NCI-H345 treated with DMSO at 0.1 percent for 48 hours (cell line): ENCODE data around the gene CYFIP2.

Source experiments
- DNase-seq: peaks from one replicate; lab custom pipeline; 2025; ENCODE audit not compliant: unreplicated experiment; lab: John Stamatoyannopoulos, UW

The CYFIP2 gene

DNA sequence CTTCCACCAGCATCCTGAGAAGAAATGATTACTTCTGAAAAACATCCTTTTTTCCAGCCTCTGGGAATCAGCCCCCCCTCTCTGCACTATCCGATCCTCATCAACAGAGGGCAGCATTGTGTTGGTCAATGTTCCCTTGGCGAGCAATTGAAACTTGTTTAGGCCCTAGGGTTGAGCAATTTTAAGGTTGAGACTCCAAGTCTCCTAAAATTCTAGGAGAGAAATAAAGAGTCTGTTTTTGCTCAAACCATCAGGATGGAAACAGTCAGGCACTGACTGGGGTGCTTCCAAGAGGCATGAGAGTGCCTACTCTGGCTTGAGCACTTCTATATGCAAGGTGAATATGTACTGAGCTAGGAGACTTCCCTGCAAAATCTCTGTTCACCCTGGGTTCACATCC, 12.4 kb upstream of the CYFIP2 start:
- no peak for DNase-seq

DNA sequence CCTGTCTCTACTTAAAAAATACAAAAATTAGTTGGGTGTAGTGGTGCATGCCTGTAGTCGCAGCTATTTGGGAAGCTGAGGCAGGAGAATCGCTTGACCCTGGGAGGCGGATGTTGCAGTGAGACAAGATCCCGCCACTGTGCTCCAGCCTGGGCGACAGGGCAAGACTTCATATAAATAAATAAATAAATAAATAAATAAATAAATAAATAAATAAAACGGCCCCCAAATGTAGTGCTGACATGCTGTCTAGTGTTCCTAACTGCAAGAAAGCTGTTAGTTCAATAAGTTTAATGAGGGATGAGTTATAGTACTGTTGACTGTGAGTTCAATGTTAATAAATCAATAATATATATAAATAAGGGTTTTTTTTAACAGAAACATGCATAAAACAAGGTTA, 7.5 kb upstream of the CYFIP2 start:
- DNase-seq, result no peak

DNA sequence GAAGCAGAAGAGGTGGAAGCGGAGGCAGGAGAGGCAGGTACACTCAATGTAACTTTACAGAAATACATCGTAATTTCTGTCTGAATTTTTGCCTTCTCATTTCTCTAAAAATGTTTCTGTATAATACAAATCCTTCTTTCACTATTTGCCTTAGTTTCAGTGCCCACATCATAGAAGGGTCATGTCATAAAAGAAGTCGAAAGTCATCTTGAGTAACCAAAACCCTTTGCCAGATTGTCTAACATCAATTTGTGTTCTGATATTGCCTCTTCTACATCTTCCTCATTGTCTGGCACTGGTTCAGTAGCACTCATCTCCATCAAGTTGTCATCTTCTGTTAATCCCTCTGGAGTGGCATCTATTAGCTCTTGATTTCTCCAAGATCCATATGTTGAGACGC, 6.2 kb upstream of the CYFIP2 start:
- no peak for DNase-seq

DNA sequence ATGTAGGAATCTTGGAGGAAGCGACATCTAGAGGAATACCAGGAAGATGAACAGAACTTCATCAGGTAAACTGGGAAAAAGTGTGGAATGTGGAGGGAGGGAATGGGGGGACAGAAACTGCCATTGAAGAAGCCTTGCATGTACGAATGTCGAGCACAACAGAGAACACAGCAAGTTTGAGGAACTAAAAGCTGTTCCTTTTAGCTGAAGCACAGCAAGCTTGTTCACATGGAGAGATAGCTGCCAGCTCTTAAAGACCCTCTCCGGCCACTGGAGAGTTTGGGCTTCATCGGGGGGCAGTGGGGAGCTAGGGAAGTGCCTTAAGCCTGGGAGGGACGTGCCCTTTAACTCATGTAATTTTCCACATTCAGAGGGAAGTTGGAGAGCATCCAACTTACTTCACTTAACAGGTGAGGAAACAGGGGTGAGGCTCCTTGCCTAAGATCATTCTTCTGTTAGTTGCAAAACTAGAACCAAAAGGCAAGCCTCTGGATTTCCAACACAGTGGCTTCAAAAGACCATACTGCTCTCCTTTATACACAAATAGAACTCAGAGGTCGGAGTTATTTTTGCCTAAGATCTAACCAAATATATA, 2.3 kb upstream of the CYFIP2 start:
- DNase-seq, result no peak

DNA sequence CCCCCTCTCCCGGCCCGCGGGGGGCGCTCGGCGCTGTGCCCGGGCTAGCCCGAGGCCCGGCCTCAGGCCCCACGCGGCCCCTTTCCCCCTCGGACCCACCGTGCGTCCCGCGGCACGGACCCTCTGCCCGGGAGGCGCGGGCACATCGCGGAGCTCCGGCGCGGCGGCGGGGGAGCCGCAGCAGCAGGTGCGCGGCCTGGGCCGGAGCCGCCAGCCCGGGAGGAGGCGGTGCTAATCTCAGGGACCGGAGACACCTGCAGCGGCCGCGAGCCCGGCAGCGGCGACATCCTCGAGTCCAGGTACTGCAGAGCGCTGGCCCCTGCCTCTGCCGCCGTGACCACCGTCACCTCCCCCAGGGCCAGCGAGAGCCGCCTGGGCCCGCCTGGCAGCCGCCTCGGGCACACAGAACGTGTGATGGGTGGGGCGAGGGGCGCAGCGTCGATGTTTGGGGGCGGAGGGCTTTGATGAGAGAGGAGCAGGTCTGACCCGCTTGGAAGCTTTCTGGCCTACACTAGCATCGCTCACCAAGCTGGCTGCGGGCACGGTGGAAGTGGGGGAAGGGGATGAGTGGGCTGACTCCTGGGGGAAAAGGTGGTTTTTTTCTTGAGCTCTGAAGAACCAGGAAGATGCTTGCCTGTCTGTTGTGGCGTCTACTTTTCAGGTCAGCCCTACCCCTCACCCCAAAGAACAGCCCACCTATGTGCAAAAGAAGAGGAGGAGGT, 524 bp downstream of the CYFIP2 start:
- DNase-seq, result peak; percentile 6

DNA sequence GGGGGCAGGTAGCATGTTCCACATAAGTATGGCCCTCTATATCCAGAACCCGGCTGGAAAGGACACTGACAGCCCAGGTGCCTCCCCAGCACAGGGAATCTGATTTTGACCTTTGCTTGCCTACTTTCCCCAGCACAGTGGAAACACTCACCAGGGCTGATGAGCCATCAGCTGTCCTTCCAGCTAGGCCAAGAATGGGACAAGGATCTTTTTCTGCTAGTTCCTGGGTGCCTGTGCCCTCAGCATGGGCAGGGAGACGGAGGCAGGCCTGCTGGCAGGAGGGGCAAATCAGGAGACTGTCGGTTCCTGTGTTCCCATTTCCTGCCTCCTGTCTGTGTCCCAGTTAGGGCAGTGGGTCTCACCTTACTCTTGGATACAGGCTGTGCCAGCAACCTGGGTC, 1.1 kb downstream of the CYFIP2 start:
- DNase-seq, result no peak

DNA sequence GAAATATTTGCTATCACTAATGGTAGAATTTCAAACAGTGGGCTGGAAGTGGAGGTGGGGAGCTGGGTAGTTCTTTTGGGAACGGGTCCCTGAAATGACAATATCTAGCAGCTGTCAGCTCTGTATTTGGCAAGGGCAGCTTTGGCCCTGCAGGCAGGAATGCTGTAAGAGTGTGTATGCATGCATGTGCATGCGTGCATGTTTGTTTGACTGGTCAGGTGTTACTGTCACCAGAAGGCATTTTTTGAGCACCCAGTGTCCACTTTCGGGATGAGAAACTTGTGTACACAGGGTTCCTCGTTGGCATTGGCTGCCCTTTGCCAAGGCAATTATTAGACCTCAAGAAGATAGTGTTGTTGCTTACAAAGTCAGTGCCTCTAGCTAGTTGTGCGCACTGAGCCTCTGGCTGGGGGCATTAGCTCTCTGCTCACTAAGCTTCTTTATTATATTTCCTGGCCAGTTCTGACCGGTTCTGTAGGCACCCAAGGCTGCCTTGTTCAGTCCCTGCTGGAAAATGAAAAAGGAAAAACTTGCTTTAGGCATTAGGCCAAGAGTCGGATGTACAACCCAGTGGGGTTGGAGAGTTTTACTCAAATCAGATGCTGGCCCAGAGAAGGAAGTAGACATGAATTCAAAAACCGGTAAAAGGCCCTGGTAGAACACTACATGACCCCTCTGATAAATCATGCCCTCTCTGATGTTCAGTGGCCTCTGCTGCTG, 2.0 kb downstream of the CYFIP2 start:
- DNase-seq, result no peak

DNA sequence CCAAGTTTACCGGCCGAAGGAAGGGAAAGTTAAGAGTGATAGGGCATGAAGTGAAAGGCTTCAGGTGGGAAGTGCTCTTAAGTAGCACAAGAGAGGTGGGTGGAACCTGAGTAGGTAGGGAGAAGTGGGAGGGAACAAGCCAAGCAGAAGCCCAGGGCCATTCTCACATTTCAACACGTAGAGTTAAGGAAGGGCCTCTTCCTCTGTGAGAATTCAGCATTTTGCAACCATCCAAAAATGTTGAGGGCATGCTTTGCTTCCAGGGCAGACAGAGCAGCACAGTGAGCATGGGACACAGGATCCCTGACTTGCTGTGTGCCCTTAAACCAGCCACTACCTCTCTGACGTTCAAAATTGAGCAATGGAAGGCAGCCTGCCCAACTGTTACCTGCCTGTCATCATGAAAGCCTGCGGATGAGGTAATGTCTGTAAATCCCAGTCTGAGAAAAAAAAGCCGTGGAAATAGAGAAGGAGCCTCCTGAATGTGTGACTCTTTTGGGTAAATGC, 3.3 kb downstream of the CYFIP2 start:
- no peak for DNase-seq

DNA sequence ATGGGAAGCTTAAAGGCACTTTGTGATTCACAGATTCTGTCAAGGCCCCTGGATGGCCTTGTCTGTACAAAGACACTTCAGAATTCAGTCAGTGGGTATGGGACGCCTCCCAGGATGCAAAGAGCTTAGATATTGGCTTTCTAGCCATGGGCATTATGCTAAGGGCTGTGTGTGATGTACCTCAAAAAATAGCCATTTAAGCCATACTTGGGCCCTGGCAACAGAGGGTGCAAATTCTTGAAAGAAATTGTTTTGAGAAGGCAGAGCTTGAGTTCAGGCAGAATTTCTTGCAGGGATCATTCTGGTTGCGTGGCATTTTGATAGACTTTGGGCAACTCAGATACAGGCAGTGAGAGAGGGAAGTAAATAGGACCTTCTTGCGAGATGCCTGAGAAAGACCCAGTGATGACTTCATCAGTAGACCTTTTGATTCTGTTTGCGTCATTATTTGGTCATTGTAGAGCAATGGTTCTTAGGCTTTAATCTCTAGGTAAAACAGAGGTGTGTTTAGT, 3.9 kb downstream of the CYFIP2 start:
- DNase-seq, result no peak

DNA sequence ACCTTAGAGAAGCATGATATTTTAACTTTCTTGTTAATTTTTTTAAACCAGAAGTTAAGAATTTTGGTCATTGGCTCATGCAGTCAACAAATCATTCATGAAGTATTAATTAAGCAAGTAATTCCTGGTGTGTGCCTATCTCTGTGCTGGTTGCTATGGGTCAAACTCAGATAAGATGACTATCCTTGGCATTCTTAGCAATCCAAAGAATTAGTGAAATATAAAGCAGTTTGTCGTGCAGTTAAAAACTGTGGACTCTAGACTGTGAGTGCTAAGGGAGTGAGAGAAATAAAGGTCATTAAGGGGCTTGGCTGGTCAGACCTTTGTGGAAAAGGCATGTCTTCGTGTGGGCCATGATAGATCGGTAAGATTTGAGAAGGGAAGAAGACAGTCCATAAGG, 4.8 kb downstream of the CYFIP2 start:
- no peak for DNase-seq

DNA sequence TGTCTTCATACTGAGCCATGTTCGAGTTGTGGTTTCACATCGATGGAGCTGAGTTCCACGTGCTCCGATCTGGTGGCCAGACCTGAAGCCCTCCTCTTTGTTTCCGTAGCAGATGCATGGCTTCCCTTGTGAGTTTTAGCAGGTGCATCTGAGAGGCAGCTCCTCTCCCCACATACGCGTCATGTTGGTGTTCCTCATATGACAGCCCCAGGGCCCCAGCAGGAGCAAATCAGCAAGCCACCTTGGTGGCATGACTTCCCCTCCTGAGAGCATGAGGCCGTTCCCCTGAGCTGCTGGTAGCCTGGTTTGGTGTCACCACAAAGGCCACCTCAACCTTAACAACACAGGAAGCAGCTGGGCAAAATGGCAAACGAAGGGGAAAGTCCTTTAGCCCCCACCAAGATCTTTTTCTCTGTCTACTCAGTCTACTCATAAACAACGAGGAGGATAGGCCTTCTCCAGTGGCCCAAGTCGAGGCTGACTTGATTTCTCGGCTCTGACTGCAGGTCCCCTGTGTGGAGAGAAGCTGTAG, 5.9 kb downstream of the CYFIP2 start:
- DNase-seq, result no peak

DNA sequence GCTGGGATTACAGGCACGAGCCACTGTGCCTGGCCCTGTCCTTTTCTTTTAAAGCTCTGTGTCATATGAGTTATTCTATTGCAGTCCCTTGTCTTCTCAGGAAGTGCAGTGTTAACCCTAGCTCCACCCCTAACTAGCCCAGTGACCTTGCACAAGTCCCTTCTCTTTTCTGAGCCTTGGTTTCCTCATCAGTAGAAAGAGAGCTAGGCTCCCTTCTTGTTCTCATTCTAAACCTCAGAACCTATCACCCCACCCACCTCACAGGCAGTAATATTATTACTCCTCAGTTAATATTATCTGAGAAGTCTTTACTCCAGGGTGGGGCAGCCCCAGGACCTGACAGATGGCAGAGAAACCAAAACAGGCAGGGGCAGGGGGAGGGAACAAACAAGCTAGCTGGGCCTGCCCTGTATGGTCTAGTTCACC, 7.2 kb downstream of the CYFIP2 start:
- no peak for DNase-seq

DNA sequence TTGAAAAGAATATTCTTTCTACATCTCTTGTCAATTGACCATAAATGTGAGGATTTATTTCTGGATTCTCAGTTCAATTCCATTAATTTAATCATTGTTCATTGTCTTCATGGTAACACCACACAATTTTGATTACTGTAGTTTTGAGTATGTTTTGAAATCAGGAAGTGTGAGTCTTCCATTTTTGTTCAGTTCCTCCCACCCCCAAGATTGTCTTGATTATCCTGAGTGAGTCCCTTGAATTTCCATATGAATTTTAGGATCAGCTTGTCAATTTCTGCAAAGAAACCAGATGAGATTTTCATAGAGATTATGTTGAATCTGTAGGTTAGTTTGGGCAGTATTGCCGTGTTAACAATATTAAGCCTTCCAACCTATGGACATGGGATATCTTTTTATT, 9.5 kb downstream of the CYFIP2 start:
- DNase-seq, result no peak

DNA sequence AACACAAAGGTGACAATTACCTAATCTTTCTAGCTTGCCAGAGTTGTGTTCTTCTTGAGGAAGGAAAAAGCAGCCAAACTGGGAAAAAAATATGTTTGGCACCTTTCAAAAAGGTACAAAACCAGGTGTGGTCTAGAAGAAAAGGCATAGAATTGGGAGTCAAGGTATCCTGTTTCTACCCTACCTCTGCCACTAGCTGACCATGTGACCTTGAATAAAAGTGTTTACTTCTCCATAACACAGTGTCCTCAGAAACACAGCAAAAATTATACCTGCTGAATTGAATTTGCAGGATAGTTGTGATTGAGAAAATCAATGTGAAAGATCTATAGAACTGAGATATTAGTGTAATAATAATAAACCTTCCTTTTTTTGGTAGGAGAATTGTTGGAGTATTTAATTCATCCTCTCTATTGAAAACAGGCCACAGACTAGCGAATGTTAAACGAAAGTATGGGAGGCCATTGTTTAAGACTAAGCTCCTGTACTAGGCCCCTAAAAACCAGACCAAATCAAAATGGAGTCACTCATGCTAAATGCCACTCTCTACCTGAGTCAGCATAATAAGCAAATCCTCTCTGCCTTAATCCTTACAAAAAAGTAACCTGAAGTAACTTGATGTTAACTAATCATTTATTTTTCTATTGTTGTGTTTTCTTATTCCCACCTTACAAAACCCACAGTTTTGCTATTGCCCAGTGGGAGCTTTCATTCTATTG, 12.6 kb downstream of the CYFIP2 start:
- DNase-seq, result no peak

DNA sequence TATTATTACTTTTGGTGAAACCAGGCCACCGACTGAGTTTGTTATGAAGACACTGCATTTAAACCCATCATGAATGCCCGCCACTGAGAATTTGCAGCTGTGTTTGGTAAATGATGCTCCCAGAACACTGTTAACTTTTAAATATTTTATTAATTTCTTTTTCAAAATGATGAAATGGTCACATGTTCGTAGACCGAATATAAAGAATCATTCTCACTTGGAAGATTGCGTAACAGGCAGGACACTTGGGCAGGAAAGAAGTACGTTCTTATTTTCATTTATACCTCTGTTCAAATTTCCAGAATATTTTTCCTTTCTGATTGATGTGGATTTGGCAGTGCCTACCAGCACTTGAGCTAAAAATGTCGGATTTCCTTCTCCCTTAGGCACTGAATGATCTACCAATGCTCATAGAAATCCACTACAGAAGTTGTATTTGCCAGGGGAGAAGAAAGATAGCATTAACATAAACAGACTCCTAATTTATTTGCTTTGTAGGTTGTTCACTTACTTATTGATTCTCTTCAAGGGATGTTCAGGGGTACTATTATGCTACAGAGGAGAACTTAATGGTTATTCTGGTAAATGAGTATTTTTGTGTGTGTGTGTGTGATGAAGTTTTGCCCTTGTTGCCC, 13.8 kb downstream of the CYFIP2 start:
- DNase-seq, result no peak

DNA sequence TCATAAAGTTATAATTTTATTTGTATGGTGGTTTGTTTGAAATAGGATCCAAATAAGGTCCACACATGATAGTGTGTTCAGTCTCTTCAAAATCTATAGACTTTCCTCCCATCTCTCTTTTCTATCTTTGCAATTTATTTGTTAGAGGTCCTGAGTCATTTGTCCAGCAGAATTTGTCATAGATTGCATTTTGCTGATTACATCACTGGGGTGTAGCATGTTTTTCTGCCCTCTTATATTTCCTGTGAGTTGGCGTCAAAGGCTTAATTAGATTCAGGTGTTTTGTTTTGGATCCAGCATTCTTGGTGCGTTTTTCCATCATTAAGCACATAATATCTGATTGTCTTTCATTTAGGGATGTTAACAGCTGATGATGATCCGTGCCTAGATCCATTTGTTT, 15.0 kb downstream of the CYFIP2 start:
- DNase-seq, result no peak

DNA sequence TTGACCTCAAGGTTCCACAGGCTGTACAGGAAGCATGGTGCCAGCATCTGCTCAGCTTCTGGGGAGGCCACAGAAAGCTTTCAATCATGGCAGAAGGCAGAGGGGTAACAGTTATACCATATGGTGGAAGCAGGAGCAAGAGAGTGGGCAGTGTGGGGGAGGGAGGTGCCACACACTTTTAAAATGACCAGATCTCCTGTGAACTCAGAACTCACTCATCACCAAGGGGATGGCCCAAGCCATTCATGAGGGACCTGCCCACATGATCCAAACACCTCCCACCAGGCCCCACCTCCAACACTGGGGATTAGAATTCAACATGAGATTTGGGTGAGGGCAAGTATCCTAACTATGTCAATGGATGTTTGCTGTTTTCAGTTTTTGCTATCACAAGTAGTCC, 16.2 kb downstream of the CYFIP2 start:
- DNase-seq, result no peak

DNA sequence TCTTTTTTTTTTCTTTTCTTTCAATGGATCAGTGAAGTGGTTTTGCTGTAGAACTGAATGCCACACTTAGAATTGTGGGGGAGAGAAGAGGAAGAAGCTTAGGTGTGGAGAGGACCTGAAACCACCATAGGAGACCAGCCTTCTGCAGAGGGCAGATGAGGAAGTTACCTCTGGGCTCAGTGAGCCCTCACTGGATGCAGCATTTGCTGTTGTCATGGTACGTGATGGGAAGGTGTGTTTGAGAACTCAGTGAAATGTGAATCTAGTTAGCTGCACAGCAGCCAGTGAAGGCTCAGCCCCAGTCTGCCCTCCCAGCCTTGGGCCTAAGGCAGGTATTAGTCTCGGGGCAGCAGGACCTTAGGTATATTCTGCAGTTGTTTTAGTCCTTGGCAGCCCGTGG, 17.5 kb downstream of the CYFIP2 start:
- no peak for DNase-seq

DNA sequence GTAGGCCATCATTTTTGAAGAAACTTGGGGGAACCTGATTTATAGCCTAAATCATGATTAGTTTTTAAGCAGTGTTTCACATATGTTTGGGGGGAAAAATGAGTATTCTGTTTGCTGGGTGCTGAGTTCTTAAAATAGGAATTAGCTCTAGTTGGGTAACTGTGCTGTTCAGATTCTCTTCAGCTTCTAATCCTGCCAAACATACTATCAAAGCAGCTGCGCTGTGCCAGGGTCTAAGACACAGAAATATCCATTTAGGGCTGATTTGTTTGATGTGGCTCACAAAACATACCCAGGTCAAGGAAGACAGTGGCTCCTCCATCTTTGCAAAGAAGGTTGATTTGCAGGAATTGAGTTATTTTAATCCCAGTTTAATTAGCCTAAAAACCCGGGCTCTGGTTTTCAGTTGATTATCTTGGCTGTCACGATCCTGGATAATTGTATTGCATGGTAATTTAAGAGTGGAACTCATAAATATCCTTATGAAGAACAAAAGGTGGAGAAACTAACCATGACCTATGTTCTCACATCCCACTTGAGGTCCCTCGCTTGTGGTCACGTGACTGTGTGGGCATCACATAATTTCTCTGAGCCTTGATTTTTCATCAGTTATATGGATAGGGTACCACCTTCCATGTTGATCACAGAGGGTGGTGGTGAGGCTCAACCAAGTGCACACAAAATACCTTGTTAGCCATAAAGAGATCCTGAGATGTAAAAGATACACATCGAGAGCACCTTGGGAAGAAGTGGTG, 18.7 kb downstream of the CYFIP2 start:
- DNase-seq, result no peak
